Astrocyte of the spinal cord (primary cell): ENCODE measurements around the gene ABCA3.
"Not testable (repeated sequence)": the region's sequence is repeated elsewhere in the genome, so short reads cannot be mapped to it uniquely, and the experiment has no call there.

Source experiments
- DNase-seq: peaks from one replicate; pipeline ENCODE4 v3.0.0; 2011; ENCODE audit warnings: low read depth, low spot score
- H3K4me3 ChIP-seq: 2 replicates; pipeline ENCODE4 v1.5.1; 2011; ENCODE audit warnings: low read depth, mild to moderate bottlenecking, low read length, moderate library complexity
- CTCF ChIP-seq: IDR thresholded peaks from 2 replicates; pipeline ENCODE4 v1.5.1; 2012; ENCODE audit warnings: low read depth, mild to moderate bottlenecking, low read length, inconsistent platforms
- in situ Hi-C: cut with HindIII; loops from 2 replicates; pipeline ENCODE4 v1.10.0; 2017; ENCODE audit warnings: low sequenced_read_pairs

Gene ABCA3

GRCh38 chr16:2270588-2271470, 69.7 kb downstream of the ABCA3 start:
- no peak for TF ChIP-seq CTCF
- no peak overlapping the region for H3K4me3 ChIP-seq
- in situ Hi-C loops: no loop called here
- DNase-seq: no peak

GRCh38 chr16:2270070-2270462, 70.5 kb downstream of the ABCA3 start:
- DNase-seq: no peak
- TF ChIP-seq CTCF: no peak
- no peak overlapping the region for H3K4me3 ChIP-seq
- in situ Hi-C loops: no loop called here

- peak; percentile 98 for DNase-seq
- in situ Hi-C loops: no loop called here
- TF ChIP-seq CTCF: no peak
- H3K4me3 ChIP-seq: peak within 1 kb of the TSS; percentile 78
Observed at GRCh38 chr16:2267913-2268666, 72.4 kb downstream of the ABCA3 start, which contains the start of gene RNPS1. Gene RNPS1 (minus strand): TSS chr16:2268126. CDS start chr16:2264643, 3,483 bp downstream.

- in situ Hi-C loops, DNase-seq: not testable (repeated sequence)
- H3K4me3 ChIP-seq: peak overlapping the region; percentile 78
Observed at GRCh38 chr16:2267505-2267912, 73.0 kb downstream of the ABCA3 start.

- H3K4me3 ChIP-seq: peak overlapping the region; percentile 78
- in situ Hi-C loops: not testable (repeated sequence)
- peak; percentile 33 for DNase-seq
Observed at GRCh38 chr16:2266887-2267286, 73.6 kb downstream of the ABCA3 start.

GRCh38 chr16:2263026-2263425, 77.5 kb downstream of the ABCA3 start:
- in situ Hi-C loops: not testable (repeated sequence)

GRCh38 chr16:2260250-2260649, 80.3 kb downstream of the ABCA3 start:
- no peak for TF ChIP-seq CTCF
- H3K4me3 ChIP-seq: no peak overlapping the region
- in situ Hi-C loops: no loop called here
- DNase-seq: no peak

More at GRCh38 chr16:2263026-2263425, 77.5 kb downstream of the ABCA3 start:
- DNase-seq, H3K4me3 ChIP-seq: not testable (repeated sequence)

- DNase-seq, H3K4me3 ChIP-seq, in situ Hi-C loops: not testable (repeated sequence)
Observed at GRCh38 chr16:2258530-2258929, 82.0 kb downstream of the ABCA3 start.
